Caco-2 (cell line): Measurements from ENCODE around the gene DONSON. TPM values are rescaled to one million over a fixed set of nuclear protein-coding genes. Genes with fewer than 3 reads are reported as not detected.
"Not testable (repeated sequence)": the region's sequence is repeated elsewhere in the genome, so short reads cannot be mapped to it uniquely, and the experiment has no call there.

Experiments used
- BruUV-seq: library from RNA; stranded (reverse); fragments of 400-500 nt; replicated peaks from 2 replicates; lab custom pipeline; 2021; lab: Mats Ljungman, UMichigan
- CTCF ChIA-PET: fragments of 300-600 bp; sonication (Branson Sonifier 250); formaldehyde crosslinking; loops from one replicate; lab custom pipeline; 2022; ENCODE audit warnings: antibody characterized with exemption; lab: Charles Lee
- POLR2A ChIA-PET: fragments of 300-600 bp; sonication (Branson Sonifier 250); formaldehyde crosslinking; loops from one replicate; lab custom pipeline; 2022; ENCODE audit warnings: antibody characterized with exemption; lab: Charles Lee
- DNase-seq, 2 experiments: peaks; one replicate each; pipeline versions ENCODE4 v3.0.0 to v3.0.0-alpha.2; 2020 to 2022
- H3K27me3 ChIP-seq: replicated peaks from 2 replicates; pipeline ENCODE4 v1.6.0; 2011; ENCODE audit warnings: low read length; ENCODE audit not compliant: control insufficient read depth, insufficient read depth
- H3K36me3 ChIP-seq: 2 replicates; pipeline ENCODE4 v1.5.1; 2011; ENCODE audit warnings: low read length; ENCODE audit not compliant: control insufficient read depth, insufficient read depth
- H3K4me1 ChIP-seq: fragments of 250-450 bp; sonication (Bioruptor Pico); 2 replicates; pipeline ENCODE4 v1.5.1; 2020; ENCODE audit warnings: mild to moderate bottlenecking
- H3K4me3 ChIP-seq: 2 replicates; pipeline ENCODE4 v1.5.1; 2011; ENCODE audit warnings: low read depth, mild to moderate bottlenecking, control low read depth, low read length
- H3K9me3 ChIP-seq: fragments of 250-450 bp; sonication (Bioruptor Pico); 2 replicates; pipeline ENCODE4 v1.5.1; 2020; ENCODE audit warnings: mild to moderate bottlenecking, moderate library complexity
- H3K27ac Mint-ChIP-seq: one replicate; pipeline ENCODE4 v1.8.0; 2022; ENCODE audit warnings: mixed read lengths; ENCODE audit not compliant: unreplicated experiment
- H3K27me3 Mint-ChIP-seq: one replicate; pipeline ENCODE4 v1.8.0; 2022; ENCODE audit warnings: mixed read lengths; ENCODE audit not compliant: insufficient read depth, unreplicated experiment
- H3K36me3 Mint-ChIP-seq: one replicate; pipeline ENCODE4 v1.8.0; 2022; ENCODE audit warnings: mild to moderate bottlenecking, mixed read lengths; ENCODE audit not compliant: insufficient read depth, unreplicated experiment
- H3K4me1 Mint-ChIP-seq: one replicate; pipeline ENCODE4 v1.8.0; 2022; ENCODE audit warnings: low read depth, mixed read lengths; ENCODE audit not compliant: unreplicated experiment
- H3K4me3 Mint-ChIP-seq: one replicate; pipeline ENCODE4 v1.8.0; 2022; ENCODE audit warnings: mild to moderate bottlenecking, moderate library complexity, mixed read lengths; ENCODE audit not compliant: unreplicated experiment
- H3K9me3 Mint-ChIP-seq: one replicate; pipeline ENCODE4 v1.8.0; 2022; ENCODE audit warnings: mixed read lengths; ENCODE audit not compliant: unreplicated experiment
- intact Hi-C: fragments of 100-400 bp; cut with micrococcal nuclease; formaldehyde crosslinking; loops from one replicate; pipeline ENCODE4 v1.10.0; 2022; ENCODE audit not compliant: unreplicated experiment
- total RNA-seq: library from RNA; stranded (reverse); gene quantifications from 2 replicates; pipeline ENCODE4 v1.2.3, GENCODE V29; 2022
- TF ChIP-seq, protein P1 (sequence below), 2 experiments: fragments of 200-600 bp in 1 of 2; IDR thresholded peaks; 1 replicate in 1 of 2; 2 replicates in 1 of 2; pipeline versions ENCODE4 v1.5.1 to v1.8.0; 2011 to 2022; ENCODE audit warnings: antibody characterized with exemption in 1 of 2, control low read depth in 1 of 2, inconsistent platforms in 1 of 2, low read depth in 1 of 2, low read length in 1 of 2, mild to moderate bottlenecking in 1 of 2, moderate library complexity in 1 of 2; ENCODE audit not compliant: insufficient read depth in 1 of 2, severe bottlenecking in 1 of 2, unreplicated experiment in 1 of 2

DONSON gene
- total RNA-seq, 1 experiment from 2014 or later: 36.2 TPM

DNA sequence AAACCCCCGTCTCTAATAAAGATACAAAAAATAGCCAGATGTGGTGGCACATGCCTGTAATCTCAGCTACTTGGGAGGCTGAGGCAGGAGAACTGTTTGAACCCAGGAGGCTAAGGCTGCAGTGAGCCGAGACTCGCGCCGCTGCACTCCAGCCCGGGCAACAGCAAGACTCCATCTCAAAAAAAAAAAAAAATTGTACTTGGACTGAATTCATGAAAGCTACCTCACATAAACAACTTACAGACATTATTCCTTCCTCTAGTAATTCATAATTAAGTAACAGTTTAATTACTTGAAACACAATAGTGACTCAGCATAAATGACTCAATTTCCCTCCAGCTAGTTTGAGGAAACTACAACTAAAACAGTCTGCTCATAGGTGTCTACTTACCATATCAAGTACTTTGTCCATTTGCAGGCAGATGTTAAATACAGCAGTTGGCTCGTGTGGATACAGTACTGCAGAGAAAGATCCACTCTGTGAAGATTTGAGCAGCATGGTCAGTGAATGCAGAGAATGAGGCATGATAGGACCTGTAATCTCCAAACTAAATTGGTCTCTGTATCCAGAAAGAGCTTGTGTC lies 9.4 kb downstream of the DONSON start:
- no peaks in the 10 kb centered on the region for H3K27me3 Mint-ChIP-seq
- Histone ChIP-seq H3K4me3 (no peak overlapping the region), H3K9me3 (no peaks in the 10 kb centered on the region), H3K27me3 (no peaks in the 10 kb centered on the region), H3K4me1 (peaks cover 11% of the 10 kb centered on the region), H3K36me3 (no peaks in the 10 kb centered on the region)
- no peaks in the 10 kb centered on the region for H3K9me3 Mint-ChIP-seq
- no TSS peak for BruUV-seq
- peaks cover 76% of the 10 kb centered on the region for H3K36me3 Mint-ChIP-seq
- POLR2A ChIA-PET: no interaction called here
- peak overlapping the region; percentile 48 for H3K27ac Mint-ChIP-seq
- DNase-seq: no peak
- H3K4me3 Mint-ChIP-seq: no peak overlapping the region
- TF ChIP-seq, protein P1, sequence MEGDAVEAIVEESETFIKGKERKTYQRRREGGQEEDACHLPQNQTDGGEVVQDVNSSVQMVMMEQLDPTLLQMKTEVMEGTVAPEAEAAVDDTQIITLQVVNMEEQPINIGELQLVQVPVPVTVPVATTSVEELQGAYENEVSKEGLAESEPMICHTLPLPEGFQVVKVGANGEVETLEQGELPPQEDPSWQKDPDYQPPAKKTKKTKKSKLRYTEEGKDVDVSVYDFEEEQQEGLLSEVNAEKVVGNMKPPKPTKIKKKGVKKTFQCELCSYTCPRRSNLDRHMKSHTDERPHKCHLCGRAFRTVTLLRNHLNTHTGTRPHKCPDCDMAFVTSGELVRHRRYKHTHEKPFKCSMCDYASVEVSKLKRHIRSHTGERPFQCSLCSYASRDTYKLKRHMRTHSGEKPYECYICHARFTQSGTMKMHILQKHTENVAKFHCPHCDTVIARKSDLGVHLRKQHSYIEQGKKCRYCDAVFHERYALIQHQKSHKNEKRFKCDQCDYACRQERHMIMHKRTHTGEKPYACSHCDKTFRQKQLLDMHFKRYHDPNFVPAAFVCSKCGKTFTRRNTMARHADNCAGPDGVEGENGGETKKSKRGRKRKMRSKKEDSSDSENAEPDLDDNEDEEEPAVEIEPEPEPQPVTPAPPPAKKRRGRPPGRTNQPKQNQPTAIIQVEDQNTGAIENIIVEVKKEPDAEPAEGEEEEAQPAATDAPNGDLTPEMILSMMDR (IDR thresholded peaks at IDR 0.05; ENCODE audit: insufficient read depth in 1 of 2, low read depth in 1 of 2, low read length in 1 of 2, severe bottlenecking in 1 of 2, unreplicated experiment in 1 of 2): no peak
- H3K4me1 Mint-ChIP-seq: peaks cover 6% of the 10 kb centered on the region
- CTCF ChIA-PET: no interaction called here
- intact Hi-C loops: no loop called here

DNA sequence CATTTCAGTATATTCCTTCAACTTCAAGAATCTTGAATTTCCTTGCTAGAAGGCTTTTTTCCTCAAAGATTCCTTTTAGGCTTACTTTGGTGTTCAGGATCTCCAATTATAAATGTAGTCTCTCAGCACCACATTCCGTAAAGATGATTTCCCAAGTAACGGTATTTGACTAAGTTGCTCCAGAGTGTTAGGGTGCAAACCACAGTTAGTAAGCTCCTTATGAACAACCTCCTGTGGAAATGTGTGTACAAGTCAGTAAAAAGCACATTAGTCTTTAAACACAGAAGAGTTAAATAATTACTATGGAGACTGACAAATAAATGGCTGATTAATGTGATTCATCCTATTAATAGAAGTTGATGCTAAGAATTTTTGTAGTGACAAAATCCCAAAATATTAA lies 10.3 kb downstream of the DONSON start:
- BruUV-seq: no TSS peak
- Histone ChIP-seq H3K4me1 (peaks cover 11% of the 10 kb centered on the region), H3K27me3 (no peaks in the 10 kb centered on the region), H3K36me3 (no peaks in the 10 kb centered on the region), H3K9me3 (no peaks in the 10 kb centered on the region), H3K4me3 (no peak overlapping the region)
- H3K4me3 Mint-ChIP-seq: no peak overlapping the region
- no peaks in the 10 kb centered on the region for H3K27me3 Mint-ChIP-seq
- no peaks in the 10 kb centered on the region for H3K9me3 Mint-ChIP-seq
- H3K27ac Mint-ChIP-seq: no peak overlapping the region
- TF ChIP-seq, protein P1 (IDR thresholded peaks at IDR 0.05; ENCODE audit: insufficient read depth in 1 of 2, low read depth in 1 of 2, low read length in 1 of 2, severe bottlenecking in 1 of 2, unreplicated experiment in 1 of 2): no peak
- CTCF ChIA-PET: no interaction called here
- peaks cover 6% of the 10 kb centered on the region for H3K4me1 Mint-ChIP-seq
- POLR2A ChIA-PET: no interaction called here
- DNase-seq: no peak
- intact Hi-C loops: no loop called here
- peaks cover 83% of the 10 kb centered on the region for H3K36me3 Mint-ChIP-seq

DNA sequence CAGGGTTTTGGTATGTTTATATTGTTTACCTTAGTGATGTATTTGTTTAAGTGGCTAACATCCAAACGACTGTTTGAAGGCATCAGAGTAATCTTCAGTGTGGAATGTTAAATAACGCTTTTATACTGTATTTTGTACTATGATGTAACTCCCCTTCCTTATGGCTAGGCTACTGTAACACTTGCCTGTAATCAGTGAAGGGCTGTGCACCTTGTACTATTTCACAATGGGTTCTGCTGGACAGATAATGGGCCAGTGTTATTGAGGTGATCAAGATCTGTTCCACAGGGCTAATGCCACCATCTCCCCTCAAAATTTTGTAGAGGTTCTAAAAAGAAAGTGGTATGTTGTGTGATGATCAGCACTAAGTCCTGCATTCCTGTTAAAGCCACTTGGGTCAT lies 11.7 kb downstream of the DONSON start:
- H3K36me3 ChIP-seq, CTCF ChIA-PET: not testable (repeated sequence)
- peaks cover 81% of the 10 kb centered on the region for H3K36me3 Mint-ChIP-seq

More for the DNA sequence above, 11.7 kb downstream of the DONSON start:
- H3K4me3 Mint-ChIP-seq, H3K27me3 Mint-ChIP-seq, H3K4me3 ChIP-seq, H3K4me1 Mint-ChIP-seq, H3K9me3 Mint-ChIP-seq, intact Hi-C loops, H3K9me3 ChIP-seq, H3K27me3 ChIP-seq, POLR2A ChIA-PET: not testable (repeated sequence)
- peaks cover 11% of the 10 kb centered on the region for H3K4me1 ChIP-seq
- peak in 1 of 2 experiments; percentile 58 for DNase-seq
- BruUV-seq: TSS peak; percentile 62
- peak overlapping the region; percentile 30 for H3K27ac Mint-ChIP-seq
